ENCODE results near the gene INHA.

Gene INHA

GRCh38 chr2:219572237-219573001 is at the start of gene INHA:
Gene INHA (plus strand): TSS chr2:219572310. CDS start chr2:219572375, 65 bp downstream.
- in situ Hi-C loops (cut with MboI; ENCODE audit: low sequenced_read_pairs), result no loop called here

GRCh38 chr2:219523031-219523671 is 49.0 kb upstream of the INHA start:
- in situ Hi-C loops (cut with MboI; ENCODE audit: low sequenced_read_pairs), result loop anchor here (10.0 kb wide), 1 partner anchor 118 kb away; no protein-coding TSS in a partner anchor

- in situ Hi-C loops (cut with MboI; ENCODE audit: low sequenced_read_pairs), result loop anchor here (10.0 kb wide), 1 partner anchor 120 kb away; no protein-coding TSS in a partner anchor
Measured at GRCh38 chr2:219524817-219525216, 47.3 kb upstream of the INHA start.

- in situ Hi-C loops (cut with MboI; ENCODE audit: low sequenced_read_pairs), result loop anchor here (10.0 kb wide), 1 partner anchor 121 kb away; no protein-coding TSS in a partner anchor
Measured at GRCh38 chr2:219525533-219526232, 46.4 kb upstream of the INHA start.

GRCh38 chr2:219526320-219527075 is 45.6 kb upstream of the INHA start:
- in situ Hi-C loops (cut with MboI; ENCODE audit: low sequenced_read_pairs), result loop anchor here (10.0 kb wide), 1 partner anchor 122 kb away; no protein-coding TSS in a partner anchor

- in situ Hi-C loops (cut with MboI; ENCODE audit: low sequenced_read_pairs), result loop anchor here (10.0 kb wide), 1 partner anchor 122 kb away; no protein-coding TSS in a partner anchor
Measured at GRCh38 chr2:219527076-219527394, 45.1 kb upstream of the INHA start.

- in situ Hi-C loops (cut with MboI; ENCODE audit: low sequenced_read_pairs), result loop anchor here (10.0 kb wide), 1 partner anchor 123 kb away; no protein-coding TSS in a partner anchor
Measured at GRCh38 chr2:219527472-219527871, 44.6 kb upstream of the INHA start.

GRCh38 chr2:219530048-219530963 is 41.8 kb upstream of the INHA start:
- in situ Hi-C loops (cut with MboI; ENCODE audit: low sequenced_read_pairs), result no loop called here

- in situ Hi-C loops (cut with MboI; ENCODE audit: low sequenced_read_pairs), result no loop called here
Measured at GRCh38 chr2:219531639-219532377, 40.3 kb upstream of the INHA start.

- in situ Hi-C loops (cut with MboI; ENCODE audit: low sequenced_read_pairs), result no loop called here
Measured at GRCh38 chr2:219532378-219532649, 39.8 kb upstream of the INHA start.

- in situ Hi-C loops (cut with MboI; ENCODE audit: low sequenced_read_pairs), result no loop called here
Measured at GRCh38 chr2:219533930-219534661, 38.0 kb upstream of the INHA start.

- in situ Hi-C loops (cut with MboI; ENCODE audit: low sequenced_read_pairs), result no loop called here
Measured at GRCh38 chr2:219536425-219536824, 35.7 kb upstream of the INHA start.

GRCh38 chr2:219536967-219537366 is 35.1 kb upstream of the INHA start:
- in situ Hi-C loops (cut with MboI; ENCODE audit: low sequenced_read_pairs), result no loop called here

- in situ Hi-C loops (cut with MboI; ENCODE audit: low sequenced_read_pairs), result no loop called here
Measured at GRCh38 chr2:219537657-219538488, 34.2 kb upstream of the INHA start.

- in situ Hi-C loops (cut with MboI; ENCODE audit: low sequenced_read_pairs), result no loop called here
Measured at GRCh38 chr2:219538504-219538951, 33.6 kb upstream of the INHA start.

GRCh38 chr2:219538956-219539788 is 32.9 kb upstream of the INHA start:
- in situ Hi-C loops (cut with MboI; ENCODE audit: low sequenced_read_pairs), result no loop called here

Data from HL-60/S4 treated with phorbol 12-myristate 13-acetate at 8.2 ng/mL for 4 days and 3 days (cell line).